PC-9 (cell line): ENCODE results near the gene CDA. TPM values are rescaled to one million over a fixed set of nuclear protein-coding genes. Genes with fewer than 3 reads are reported as not detected.

Experiments used
- BruUV-seq: library from RNA; stranded (reverse); fragments of 400-500 nt; replicated peaks from 2 replicates; lab custom pipeline; 2021; lab: Mats Ljungman, UMichigan
- CTCF ChIA-PET: fragments of 300-600 bp; sonication (Branson Sonifier 250); formaldehyde crosslinking; loops from one replicate; lab custom pipeline; 2022; ENCODE audit warnings: antibody characterized with exemption; lab: Charles Lee
- POLR2A ChIA-PET: fragments of 300-600 bp; sonication (Branson Sonifier 250); formaldehyde crosslinking; loops from one replicate; lab custom pipeline; 2022; ENCODE audit warnings: antibody characterized with exemption; ENCODE audit not compliant: unreplicated experiment; lab: Charles Lee
- DNase-seq, 2 experiments: peaks; one replicate each; pipeline versions ENCODE4 v3.0.0 to v3.0.0-alpha.2; 2015 to 2022; ENCODE audit warnings: mixed read lengths in 1 of 2
- H2AFZ ChIP-seq: fragments of 200-600 bp; sonication (generic); 2 replicates; pipeline ENCODE4 v1.8.1; 2017; ENCODE audit warnings: antibody characterized with exemption
- H3F3A ChIP-seq: fragments of 200-600 bp; sonication (generic); 2 replicates; pipeline ENCODE4 v1.8.1; 2017; ENCODE audit warnings: antibody characterized with exemption, mild to moderate bottlenecking, low read depth; ENCODE audit not compliant: insufficient read depth
- H3K27ac ChIP-seq: fragments of 200-600 bp; sonication (generic); 2 replicates; pipeline ENCODE4 v1.6.1; 2016; ENCODE audit warnings: mixed run types
- H3K27me3 ChIP-seq: fragments of 200-600 bp; sonication (generic); 2 replicates; pipeline ENCODE4 v1.6.1; 2016; ENCODE audit warnings: low read depth, mixed run types; ENCODE audit not compliant: insufficient read depth
- H3K36me3 ChIP-seq: fragments of 200-600 bp; sonication (generic); 2 replicates; pipeline ENCODE4 v1.6.1; 2016; ENCODE audit warnings: low read depth, mixed run types
- H3K4me1 ChIP-seq: fragments of 200-600 bp; sonication (generic); replicated peaks from 2 replicates; pipeline ENCODE4 v1.6.1; 2016; ENCODE audit warnings: mixed run types; ENCODE audit not compliant: insufficient read depth
- H3K4me2 ChIP-seq: fragments of 200-600 bp; sonication (generic); 2 replicates; pipeline ENCODE4 v1.6.1; 2017; ENCODE audit warnings: mixed run types
- H3K4me3 ChIP-seq: fragments of 200-600 bp; sonication (generic); 2 replicates; pipeline ENCODE4 v1.6.1; 2016; ENCODE audit warnings: mixed run types
- H3K79me2 ChIP-seq: fragments of 200-600 bp; sonication (generic); 2 replicates; pipeline ENCODE4 v1.6.1; 2017; ENCODE audit warnings: low read depth, mixed run types
- H3K9me2 ChIP-seq: fragments of 200-600 bp; sonication (generic); 2 replicates; pipeline ENCODE4 v1.8.1; 2017; ENCODE audit warnings: mild to moderate bottlenecking; ENCODE audit not compliant: insufficient read depth
- H3K9me3 ChIP-seq: fragments of 200-600 bp; sonication (generic); 2 replicates; pipeline ENCODE4 v1.8.1; 2016; ENCODE audit warnings: low read depth; ENCODE audit not compliant: insufficient read depth
- H4K20me1 ChIP-seq: fragments of 200-600 bp; sonication (generic); 2 replicates; pipeline ENCODE4 v1.8.1; 2017; ENCODE audit not compliant: insufficient read depth
- CTCF ChIP-seq: fragments of 200-600 bp; sonication (generic); conservative IDR thresholded peaks from 2 replicates; pipeline ENCODE4 v1.6.1; 2017; ENCODE audit warnings: mixed run types, antibody characterized with exemption, mild to moderate bottlenecking, moderate library complexity
- EZH2 ChIP-seq: fragments of 200-600 bp; sonication (generic); IDR thresholded peaks from 2 replicates; pipeline ENCODE4 v1.8.0; 2017; ENCODE audit warnings: antibody characterized with exemption, low read depth
- intact Hi-C: fragments of 100-400 bp; cut with micrococcal nuclease; formaldehyde crosslinking; loops from one replicate; pipeline ENCODE4 v1.10.0; 2022; ENCODE audit not compliant: unreplicated experiment
- total RNA-seq: library from RNA; stranded (reverse); gene quantifications from 2 replicates; pipeline ENCODE4 v1.2.3, GENCODE V29; 2021

CDA gene
- total RNA-seq, 1 experiment from 2014 or later: 56.6 TPM

- Histone ChIP-seq H3K36me3 (no peaks in the 10 kb centered on the region), H3K4me2 (no peak overlapping the region), H3F3A (0 out of 2 replicates have a peak, but pooled peaks cover 3% of the 10 kb centered on the region), H3K4me3 (no peak overlapping the region), H3K27me3 (no peaks in the 10 kb centered on the region), H3K4me1 (no peaks in the 10 kb centered on the region), H3K79me2 (no peaks in the 10 kb centered on the region), H3K9me3 (no peaks in the 10 kb centered on the region), H2AFZ (no peak overlapping the region), H3K27ac (no peak overlapping the region), H4K20me1 (no peaks in the 10 kb centered on the region), H3K9me2 (no peaks in the 10 kb centered on the region)
- TF ChIP-seq EZH2: no peak
- no peak for TF ChIP-seq CTCF
- intact Hi-C loops: no loop called here
- DNase-seq: no peak
- POLR2A ChIA-PET: interaction anchor here (0.5 to 0.6 kb wide), 2 partner anchors 32 to 432 kb away, joined by 4 to 6 read pairs; no protein-coding TSS in a partner anchor
- CTCF ChIA-PET: no interaction called here
- BruUV-seq: no TSS peak
Observed at GRCh38 chr1:20645414-20645813, 56.5 kb downstream of the CDA start.

- Histone ChIP-seq H2AFZ (no peak overlapping the region), H3K4me1 (no peaks in the 10 kb centered on the region), H3F3A (peaks cover 17% of the 10 kb centered on the region; the same call in 1 of the 2 replicates), H3K36me3 (no peaks in the 10 kb centered on the region), H3K4me3 (no peak overlapping the region), H3K9me2 (no peaks in the 10 kb centered on the region), H3K79me2 (no peaks in the 10 kb centered on the region), H4K20me1 (no peaks in the 10 kb centered on the region), H3K4me2 (no peak overlapping the region), H3K27ac (no peak overlapping the region), H3K9me3 (no peaks in the 10 kb centered on the region), H3K27me3 (no peaks in the 10 kb centered on the region)
- no TSS peak for BruUV-seq
- TF ChIP-seq CTCF (no peak), EZH2 (no peak)
- CTCF ChIA-PET: no interaction called here
- intact Hi-C loops: no loop called here
- no peak for DNase-seq
- POLR2A ChIA-PET: no interaction called here
Observed at GRCh38 chr1:20648438-20648837, 59.5 kb downstream of the CDA start.

- ChIA-PET CTCF (no interaction called here), POLR2A (no interaction called here)
- no peaks in the 10 kb centered on the region for H3K9me3 ChIP-seq
- no peaks in the 10 kb centered on the region for H3K79me2 ChIP-seq
- H3K4me3 ChIP-seq: no peak overlapping the region
- no peaks in the 10 kb centered on the region for H3K27me3 ChIP-seq
- no peak overlapping the region for H2AFZ ChIP-seq
- H3K9me2 ChIP-seq: no peaks in the 10 kb centered on the region
- H3K4me1 ChIP-seq: no peaks in the 10 kb centered on the region
- H3F3A ChIP-seq: peaks cover 21% of the 10 kb centered on the region; the same call in 1 of the 2 replicates
- H3K27ac ChIP-seq: no peak overlapping the region
- H3K4me2 ChIP-seq: no peak overlapping the region
- TF ChIP-seq EZH2 (no peak), CTCF (no peak)
- DNase-seq: no peak
- intact Hi-C loops: no loop called here
- no peaks in the 10 kb centered on the region for H3K36me3 ChIP-seq
- no TSS peak for BruUV-seq
- H4K20me1 ChIP-seq: no peaks in the 10 kb centered on the region
Observed at GRCh38 chr1:20648946-20649345, 60.0 kb downstream of the CDA start.
